GM18508 (cell line): ENCODE measurements around the gene FBXW11.

ENCODE experiments used
- ATAC-seq: cut with Tn5 transposase; IDR thresholded peaks from one replicate; pipeline ENCODE4 v1.9.1; 2021; ENCODE audit warnings: moderate number of reproducible peaks; ENCODE audit not compliant: insufficient read depth, unreplicated experiment

Gene FBXW11

GRCh38 chr5:171848911-171849520 is 157.4 kb downstream of the FBXW11 start:
- no peak for ATAC-seq

DNA sequence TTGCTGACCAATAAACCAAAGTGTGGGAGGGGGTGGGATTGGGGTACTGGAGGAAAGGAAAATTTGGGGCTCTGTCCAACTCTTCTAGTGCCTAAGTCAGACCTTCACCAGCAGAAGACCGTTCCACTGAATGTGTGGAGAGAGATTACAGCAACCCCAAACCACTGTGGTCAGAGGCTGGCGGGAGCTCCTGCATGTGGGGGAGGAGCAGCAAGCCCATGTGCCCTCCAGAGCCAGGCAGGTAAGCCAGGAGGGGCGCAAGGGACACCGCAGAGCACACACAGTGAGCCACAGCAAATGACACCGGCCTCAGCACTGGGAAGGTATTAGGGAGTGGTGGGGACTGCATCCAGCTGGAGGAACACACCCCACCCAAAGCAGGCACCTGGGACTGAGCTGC is 158.0 kb downstream of the FBXW11 start:
- ATAC-seq, result no peak

- no peak for ATAC-seq
These were observed 158.4 kb downstream of the FBXW11 start for GRCh38 chr5:171848006-171848405.

GRCh38 chr5:171847026-171847425 is 159.4 kb downstream of the FBXW11 start:
- no peak for ATAC-seq

DNA sequence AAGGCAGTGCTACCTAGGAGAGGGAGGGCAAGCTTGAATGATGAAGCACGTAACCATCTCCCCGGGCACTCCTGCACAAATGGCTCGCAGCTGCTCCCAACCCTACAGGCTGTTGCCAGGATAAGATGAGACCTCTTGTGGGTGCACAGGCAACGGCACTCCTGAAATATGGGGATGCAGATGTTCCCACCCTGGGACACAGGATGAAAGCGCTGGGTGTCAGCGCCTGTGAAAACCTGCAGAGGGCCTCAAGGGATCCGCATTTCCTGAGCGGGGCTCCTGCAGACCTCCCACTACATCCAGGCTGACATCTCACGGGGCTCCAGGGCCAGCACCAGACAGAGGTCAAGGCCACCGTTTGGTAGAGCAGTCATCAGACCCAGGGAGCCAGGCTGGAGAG is 160.1 kb downstream of the FBXW11 start:
- no peak for ATAC-seq

GRCh38 chr5:171845857-171846256 is 160.6 kb downstream of the FBXW11 start:
- no peak for ATAC-seq

DNA sequence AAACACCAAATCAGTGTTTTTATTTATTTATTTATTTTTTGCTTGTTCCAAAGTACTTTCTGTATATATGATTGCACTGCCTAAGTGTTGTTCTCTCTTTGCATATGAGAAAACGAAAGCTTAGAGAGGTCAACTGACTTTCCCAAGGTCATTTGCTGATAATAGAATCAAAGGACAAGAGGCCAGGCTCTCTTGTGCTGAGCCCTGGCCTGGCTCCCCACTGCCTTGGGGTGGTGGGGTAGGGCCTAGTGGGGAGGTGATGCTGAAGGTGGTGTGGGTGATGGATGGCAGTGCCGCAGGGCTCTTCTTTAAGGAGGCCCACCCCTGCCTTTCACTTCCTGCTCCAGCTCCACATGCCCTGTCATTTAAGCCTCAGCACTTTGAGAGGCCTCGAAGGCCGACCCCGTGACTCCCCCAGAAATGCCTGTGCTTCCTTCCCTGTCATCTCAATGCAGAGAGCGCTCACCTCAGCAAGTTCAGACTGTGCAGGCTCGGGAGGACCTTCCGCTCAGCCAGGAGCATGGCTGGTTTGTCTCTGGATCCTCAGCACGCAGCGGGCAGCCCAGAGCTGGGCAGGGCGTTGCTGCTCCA is 161.3 kb downstream of the FBXW11 start:
- no peak for ATAC-seq

DNA sequence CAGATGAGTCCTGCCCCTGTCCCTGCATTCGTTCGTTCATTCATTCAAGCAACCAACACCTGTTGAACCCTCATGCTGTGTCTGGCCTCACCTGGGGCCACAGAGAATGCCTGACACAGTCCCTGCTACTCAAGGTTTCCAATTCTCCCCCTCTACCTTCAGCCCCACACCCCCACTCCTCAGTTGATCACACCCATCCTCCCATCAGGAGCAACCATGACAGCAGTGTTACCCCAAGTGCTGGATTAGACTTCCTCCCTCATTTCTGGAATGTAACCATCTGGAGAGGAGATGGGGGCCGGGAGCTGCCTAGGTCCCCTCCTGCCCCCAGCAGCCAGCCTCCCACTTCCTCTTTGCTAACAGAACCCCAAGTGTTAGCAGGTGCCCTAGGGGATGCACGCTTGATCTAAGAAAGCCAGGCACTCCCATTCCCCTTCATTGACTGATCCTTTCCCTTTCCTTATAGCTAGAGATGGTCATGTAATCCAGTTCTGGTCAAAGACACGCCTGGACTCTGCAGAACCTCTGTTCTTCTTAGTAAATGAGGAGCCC is 163.6 kb downstream of the FBXW11 start:
- no peak for ATAC-seq

- ATAC-seq, result no peak
These were observed 164.3 kb downstream of the FBXW11 start for GRCh38 chr5:171841984-171842776.

DNA sequence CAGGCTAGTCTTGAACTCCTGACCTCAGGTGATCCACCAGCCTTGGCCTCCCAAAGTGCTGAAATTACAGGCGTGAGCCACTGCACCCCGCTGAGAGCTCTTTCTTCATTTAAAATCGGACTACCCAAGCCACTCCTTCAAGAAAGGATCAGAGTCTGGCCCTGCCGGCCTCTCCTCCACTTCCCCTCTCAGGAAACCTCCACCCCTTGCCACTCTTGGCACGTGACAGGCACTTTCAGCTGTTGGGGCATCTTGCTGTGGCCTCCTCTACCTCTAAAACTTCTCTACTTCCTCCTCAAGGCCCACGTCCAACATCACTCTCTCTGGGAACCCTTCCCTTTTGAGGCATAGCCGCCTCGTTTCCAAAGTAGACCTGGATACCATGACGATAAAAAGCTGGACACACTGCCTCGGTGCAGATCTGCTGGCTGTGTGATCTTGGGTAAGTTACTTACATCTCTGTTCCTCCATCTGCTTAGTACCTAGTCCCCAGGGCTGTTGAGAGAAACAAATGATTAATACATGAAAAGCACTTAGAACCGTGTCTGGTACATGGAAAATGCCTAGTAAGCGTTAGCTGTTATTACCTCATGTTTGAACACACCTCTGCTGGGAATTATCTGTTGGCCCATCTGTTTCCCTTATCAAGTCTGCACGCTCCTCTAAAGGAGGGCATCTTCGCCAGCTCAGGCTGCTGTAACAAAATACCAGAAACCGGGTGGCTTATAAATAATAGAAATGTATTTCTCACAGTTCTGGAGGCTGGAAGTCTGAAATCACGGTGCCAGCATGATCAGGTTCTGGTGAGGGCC is 165.5 kb downstream of the FBXW11 start:
- no peak for ATAC-seq

- ATAC-seq, result no peak
These were observed 166.4 kb downstream of the FBXW11 start for GRCh38 chr5:171840066-171840465.

- ATAC-seq, result no peak
These were observed 167.3 kb downstream of the FBXW11 start for GRCh38 chr5:171839112-171839511.

- ATAC-seq, result no peak
These were observed 168.4 kb downstream of the FBXW11 start for GRCh38 chr5:171838066-171838465.

- no peak for ATAC-seq
These were observed 168.9 kb downstream of the FBXW11 start for GRCh38 chr5:171837522-171837921.

DNA sequence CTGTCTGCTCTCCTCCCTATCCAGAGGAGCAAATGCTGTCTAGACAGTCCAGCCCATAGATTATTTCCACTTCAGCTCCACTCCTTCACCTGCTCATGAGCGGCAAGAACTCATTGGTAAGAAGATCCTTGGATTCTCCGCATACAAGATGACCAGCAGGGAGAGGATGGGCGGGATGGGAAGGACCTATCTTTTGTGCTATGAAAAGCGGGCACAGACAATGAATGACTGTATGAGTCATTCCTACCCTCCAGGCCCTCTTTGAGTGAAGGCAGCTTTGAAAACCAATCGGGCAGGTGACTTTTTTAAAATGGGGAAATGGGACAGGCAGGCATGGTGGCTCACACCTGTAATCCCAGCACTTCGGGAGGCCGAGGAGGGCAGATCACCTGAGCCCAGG is 171.4 kb downstream of the FBXW11 start:
- no peak for ATAC-seq

GRCh38 chr5:171834461-171834860 is 172.0 kb downstream of the FBXW11 start:
- ATAC-seq, result no peak

DNA sequence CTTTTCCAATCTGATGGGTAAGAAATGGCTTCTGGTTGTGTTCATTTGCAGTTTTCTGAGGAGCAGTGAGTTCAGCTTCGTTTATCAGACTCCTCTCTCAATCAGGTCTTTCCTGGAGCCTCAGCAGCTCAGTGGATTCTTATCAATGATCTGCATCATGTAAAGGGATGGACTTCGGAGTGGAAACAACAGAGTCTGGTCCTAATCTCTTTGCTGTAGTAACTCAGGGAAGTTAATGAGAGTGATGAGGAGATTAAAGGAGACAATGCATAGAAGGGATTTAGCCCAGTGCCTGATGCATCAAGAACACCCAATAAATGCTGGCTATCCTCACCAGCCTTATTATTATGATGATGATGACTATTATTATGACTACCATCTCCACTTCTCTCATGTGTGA is 173.7 kb downstream of the FBXW11 start:
- ATAC-seq, result no peak

- no peak for ATAC-seq
These were observed 175.8 kb downstream of the FBXW11 start for GRCh38 chr5:171830686-171831085.

DNA sequence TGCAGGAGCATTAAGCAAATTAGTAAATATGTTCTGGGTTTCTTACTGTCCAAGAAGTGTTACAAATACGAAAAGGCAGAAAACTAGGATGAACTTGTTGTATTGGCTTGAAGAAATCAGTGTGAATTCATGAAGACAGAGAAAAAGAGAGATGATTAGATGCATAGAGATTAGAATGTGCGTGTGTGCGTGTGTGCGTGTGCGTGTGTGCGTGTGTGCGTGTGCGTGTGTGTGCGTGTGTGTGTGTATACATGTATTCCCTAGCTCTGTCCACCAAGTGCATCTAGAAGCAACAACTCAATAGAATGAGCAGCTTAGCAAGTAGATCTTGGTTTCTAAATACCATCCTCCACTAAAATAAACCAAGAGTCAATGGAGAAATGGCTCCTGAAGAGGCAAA is 179.3 kb downstream of the FBXW11 start:
- ATAC-seq, result no peak

GRCh38 chr5:171826132-171826531 is 180.3 kb downstream of the FBXW11 start:
- no peak for ATAC-seq

DNA sequence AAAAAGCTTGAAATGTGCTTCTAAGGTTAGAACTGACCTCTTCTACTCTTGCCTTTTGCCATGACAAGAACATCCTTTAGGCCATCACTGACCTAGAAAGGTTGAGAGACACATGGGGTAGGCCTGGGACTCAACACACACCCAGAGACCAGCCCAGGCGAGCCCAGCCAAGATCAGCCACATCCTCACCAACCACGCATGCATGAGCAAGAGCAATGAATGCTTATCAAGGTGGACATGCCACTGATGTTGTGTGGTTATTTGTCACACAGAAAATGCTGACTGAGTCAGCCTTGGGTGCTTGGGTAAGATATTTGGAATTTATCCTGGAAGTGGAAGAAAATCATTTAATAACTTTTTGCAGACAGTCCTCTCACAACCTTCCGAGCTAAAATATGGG is 181.4 kb downstream of the FBXW11 start:
- no peak for ATAC-seq
